NCI-H2107 treated with DMSO at 0.1 percent for 48 hours (cell line): ENCODE measurements around the gene SMG9.
"Not testable (repeated sequence)": the region's sequence is repeated elsewhere in the genome, so short reads cannot be mapped to it uniquely, and the experiment has no call there.

ENCODE experiments used
- DNase-seq: peaks from one replicate; lab custom pipeline; 2025; ENCODE audit not compliant: unreplicated experiment; lab: John Stamatoyannopoulos, UW

SMG9 gene

GRCh38 chr19:43780706-43781525 is 26.2 kb upstream of the SMG9 start, which contains the start of gene KCNN4:
Gene KCNN4 (minus strand): TSS chr19:43780973. CDS start chr19:43780861, 112 bp downstream.
- no peak for DNase-seq

DNA sequence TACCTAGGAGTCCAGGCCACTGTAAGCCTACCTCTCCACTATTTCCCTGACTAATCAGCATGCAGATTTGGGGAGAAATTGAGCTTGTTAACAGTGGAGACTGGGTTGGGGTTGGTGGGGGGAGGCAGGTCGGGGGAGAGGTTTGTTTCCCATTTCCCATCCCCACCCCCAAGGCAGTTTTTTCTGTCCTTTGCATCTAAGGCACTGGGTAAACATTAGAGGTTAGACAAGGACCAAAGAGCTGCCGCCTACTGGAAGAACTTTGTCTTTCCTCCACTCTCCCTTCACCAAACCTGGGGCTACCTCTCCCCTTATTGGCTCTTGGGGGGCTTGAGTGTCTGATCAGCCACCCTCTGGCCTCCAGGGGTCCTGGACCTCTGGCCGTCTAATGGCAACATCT is 25.1 kb upstream of the SMG9 start:
- peak; percentile 64 for DNase-seq

DNA sequence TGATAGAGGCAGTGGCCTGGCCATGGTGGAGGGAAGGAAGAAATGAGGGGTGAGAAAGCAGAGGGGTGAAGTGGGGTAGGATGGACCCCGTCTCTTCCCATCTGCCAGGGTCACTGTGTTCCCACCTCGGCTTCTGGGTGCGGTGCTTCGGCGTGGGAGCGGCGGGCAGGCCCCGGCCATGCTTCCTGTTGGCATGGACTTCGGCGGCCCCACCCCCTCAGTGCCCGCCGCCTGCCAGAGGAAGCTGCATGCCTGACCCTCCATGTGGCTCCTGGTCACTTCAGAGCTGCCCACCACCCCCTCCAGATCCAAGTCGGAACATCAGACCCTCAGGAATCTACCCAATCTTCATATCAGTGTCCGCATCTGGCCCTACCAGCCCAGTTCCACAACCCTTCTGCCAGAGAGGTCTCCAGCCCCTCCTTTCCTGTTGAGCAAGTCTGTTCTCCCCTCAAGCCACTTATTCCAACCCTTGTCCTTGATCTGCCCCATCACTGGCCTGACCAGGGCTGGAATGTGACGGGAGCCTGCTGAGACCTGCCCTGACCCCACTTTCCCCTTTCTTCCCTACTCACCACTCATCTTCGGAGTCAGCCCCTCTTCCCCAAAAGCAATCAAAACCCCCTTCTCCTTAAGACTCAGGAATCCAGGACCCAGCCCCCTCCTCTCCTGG is 24.5 kb upstream of the SMG9 start:
- DNase-seq = no peak

DNA sequence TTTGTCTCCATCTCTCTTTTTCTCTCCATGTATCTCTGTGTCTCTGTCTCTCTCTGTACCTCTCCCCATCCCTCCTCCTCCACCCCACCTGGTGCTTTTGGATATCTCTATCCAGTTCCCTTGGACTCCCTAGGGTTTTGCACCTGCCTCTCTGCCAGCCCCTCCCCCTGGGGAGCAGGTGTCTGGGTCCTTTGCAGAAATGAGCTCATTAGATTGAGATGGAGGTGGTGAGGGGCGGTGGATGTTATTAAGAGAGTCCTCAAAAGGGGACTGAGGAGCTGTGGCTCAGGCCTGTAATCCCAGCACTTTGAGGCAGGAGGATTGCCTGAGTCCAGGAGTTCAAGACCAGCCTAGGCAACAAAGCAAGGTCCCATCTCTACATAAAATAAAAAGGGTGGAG is 23.9 kb upstream of the SMG9 start:
- peak; percentile 95 for DNase-seq

DNA sequence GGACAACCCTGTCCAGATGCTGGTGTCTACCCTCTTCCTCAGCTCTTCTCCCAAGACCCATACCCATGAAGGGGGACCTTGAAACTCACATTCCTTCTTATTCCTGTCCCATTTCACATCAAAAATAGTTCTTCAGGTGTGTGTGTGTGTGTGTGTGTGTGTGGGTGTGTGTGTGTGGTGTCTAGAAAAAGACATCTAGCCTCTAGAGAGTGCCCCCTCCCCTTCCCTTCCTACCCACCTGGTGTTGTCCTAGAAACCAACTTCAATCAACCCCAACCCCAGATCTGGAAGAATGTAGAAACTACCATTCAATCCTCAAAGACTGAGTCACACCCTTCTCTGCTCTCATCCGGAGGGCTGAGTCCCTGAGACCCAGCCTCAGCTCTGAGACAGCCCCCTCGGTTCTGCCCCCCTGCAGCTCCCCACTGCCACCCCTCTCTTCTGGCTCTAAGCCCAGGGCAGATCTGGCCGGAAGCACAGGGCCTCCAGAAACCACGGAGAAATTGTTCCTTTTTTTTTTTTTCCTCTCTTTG is 22.5 kb upstream of the SMG9 start:
- DNase-seq = peak; percentile 64

GRCh38 chr19:43776286-43776685 is 21.5 kb upstream of the SMG9 start:
- no peak for DNase-seq

DNA sequence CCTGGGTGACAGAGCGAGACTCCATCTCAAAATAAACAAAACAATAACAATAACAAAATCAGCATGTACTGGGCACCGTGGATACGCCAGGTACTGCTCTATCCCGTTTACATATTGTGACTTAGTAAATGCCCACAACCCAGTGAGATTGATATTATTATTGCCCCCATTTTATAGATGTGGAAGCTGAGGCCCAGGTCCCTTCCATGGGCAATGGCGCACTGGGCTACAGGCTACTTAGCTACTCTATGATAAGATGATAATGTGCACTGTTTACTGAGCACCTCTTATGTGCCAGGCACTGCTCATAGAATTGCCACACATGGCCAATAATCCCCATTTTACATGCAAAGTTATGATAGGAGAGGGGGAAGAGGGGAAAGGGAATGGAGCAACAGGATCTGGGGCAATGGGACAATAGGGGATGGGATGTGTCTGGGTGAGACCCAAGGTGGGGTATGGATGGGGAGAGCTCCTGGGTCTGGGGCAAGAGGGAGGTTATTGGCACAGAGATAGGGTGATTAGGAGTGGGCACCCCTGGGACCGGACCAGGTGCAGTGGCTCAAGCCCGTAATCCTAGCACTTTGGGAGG is 20.6 kb upstream of the SMG9 start:
- DNase-seq = no peak

- not testable (repeated sequence) for DNase-seq
Observed at GRCh38 chr19:43774940-43775258, 20.1 kb upstream of the SMG9 start.

- no peak for DNase-seq
Observed at GRCh38 chr19:43774103-43774939, 19.6 kb upstream of the SMG9 start.

GRCh38 chr19:43773725-43774102 is 19.0 kb upstream of the SMG9 start:
- DNase-seq = no peak

DNA sequence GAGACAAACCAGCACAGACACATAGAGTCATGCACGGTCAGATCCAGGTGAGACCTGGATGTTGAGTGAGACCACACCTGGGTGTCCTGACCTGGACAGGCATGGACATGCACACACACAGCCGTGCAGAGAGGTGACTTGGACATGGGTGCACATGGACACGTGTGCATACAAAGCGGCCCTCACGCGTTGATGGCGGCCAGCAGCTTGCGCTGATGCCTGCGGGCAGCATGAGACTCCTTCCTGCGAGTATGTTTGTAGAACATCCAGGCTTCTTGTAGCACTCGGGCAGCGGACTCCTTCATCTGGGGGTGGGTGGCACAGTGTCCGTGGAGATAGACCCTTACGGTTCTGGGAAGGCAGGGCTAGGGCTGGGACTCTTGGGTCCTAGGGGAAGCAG is 14.5 kb upstream of the SMG9 start:
- no peak for DNase-seq

DNA sequence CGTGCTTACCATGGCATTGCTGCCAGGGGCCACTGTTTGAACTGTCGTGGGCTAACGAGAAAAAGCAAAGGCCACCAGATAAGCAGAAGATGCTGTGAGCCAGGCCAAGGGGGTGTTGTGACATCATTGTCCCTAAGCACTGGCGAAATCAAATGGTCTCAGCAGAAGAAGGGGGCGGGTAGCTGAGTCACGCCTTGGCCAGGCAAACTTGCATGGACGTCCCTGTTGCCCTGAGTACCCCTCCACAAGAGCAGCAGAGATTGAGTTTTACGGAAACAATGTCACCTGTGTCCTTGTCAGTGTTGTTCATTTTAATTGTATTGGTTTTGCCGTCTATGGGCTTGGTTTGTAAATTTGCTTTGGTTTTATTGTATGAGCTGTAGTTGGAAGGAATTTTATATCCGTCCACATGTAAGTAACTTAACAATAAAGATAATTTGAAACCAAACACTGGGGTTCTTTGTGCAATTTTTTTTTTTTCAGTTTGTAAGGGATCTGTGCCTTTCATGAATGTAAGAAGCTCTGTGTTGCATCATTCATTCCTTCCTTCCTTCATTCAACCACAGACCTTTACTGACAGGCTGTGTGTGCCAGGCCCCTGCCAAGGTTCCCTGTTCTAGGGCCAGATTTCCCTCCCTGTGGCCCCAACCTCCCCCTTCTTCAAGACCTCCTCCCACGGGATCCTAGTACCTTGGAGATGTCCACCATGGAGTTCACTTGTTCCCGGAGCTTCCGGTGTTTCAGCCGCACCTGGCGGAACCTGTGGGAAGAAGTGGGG is 13.7 kb upstream of the SMG9 start:
- no peak for DNase-seq

DNA sequence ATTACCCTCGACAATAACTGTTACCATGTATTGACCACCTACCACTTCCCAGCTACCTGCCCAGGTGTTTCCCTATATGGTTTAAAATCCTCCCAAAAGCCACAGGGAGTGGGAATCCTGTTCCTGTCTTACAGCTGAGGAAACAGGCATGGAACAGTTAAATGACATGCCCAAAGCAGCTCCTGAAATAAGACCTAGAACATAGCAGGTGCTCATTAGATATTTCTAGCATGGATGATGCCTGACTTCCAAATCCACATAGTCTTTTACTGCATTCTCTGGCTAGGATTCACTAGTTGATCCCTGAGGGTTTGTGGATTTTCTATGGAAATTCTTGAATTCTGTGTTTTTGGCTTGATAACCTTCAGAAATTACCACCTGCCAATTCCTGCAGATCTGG is 13.1 kb upstream of the SMG9 start:
- DNase-seq = no peak

DNA sequence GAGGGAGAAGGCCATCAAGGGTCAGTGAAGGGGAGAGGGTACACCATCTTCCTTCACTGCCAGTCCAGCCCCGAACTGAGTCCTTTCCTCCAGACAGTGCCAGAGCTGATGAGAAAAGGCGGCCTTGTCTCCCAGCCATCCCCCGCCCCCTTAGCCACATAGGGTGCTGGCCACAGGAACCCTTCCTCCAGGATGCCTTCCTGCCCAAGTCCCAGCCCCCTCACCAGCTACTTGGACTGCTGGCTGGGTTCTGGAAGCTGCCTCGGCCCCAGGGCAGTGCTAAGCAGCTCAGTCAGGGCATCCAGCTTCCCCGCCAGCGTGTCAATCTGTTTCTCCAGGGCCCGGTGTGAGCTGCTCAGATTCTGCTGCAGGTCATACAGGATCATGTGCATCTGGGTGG is 12.6 kb upstream of the SMG9 start:
- no peak for DNase-seq

GRCh38 chr19:43766755-43767043 is 11.9 kb upstream of the SMG9 start:
- no peak for DNase-seq

GRCh38 chr19:43765109-43765876 is 10.5 kb upstream of the SMG9 start:
- no peak for DNase-seq

DNA sequence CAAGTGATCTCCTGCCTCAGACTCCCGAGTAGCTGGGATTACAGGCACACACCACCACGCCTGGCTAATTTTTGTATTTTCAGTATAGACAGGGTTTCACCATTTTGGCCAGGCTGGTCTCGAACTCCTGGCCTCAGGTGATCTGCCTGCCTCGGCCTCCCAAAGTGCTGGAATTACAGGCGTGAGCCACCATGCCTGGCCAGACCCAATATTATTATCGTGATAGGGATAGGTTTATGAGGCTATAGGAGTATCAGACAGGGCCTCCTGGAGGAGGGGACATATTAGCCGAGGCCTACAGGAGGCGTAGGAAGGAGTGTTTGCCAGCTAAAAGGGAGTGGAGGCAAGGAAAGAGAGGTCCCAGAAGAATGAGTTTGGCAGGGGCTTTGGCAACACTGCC is 9.9 kb upstream of the SMG9 start:
- DNase-seq = not testable (repeated sequence)

DNA sequence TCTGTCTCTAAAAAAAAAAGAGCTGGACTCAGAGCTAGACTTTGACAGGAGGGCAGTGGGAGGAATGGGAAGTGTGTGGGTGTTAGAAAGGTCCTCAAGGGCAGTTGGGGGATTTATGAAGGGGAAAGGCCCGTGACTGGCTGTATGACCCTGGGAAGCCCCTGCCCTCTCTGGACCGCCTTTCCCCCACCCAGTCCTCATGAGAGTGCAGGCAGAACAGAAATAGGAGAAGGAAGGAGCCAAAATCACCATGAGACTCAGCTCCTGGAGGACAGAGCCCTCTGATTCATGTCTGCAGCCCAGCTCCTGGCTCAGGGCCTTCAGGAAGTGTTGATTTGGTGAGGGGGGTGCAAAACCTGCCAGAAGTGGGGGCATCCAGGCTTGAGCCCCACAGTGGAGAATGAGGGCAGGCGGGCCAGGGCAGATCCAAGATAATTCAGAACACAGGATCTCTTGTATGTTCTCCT is 8.7 kb upstream of the SMG9 start:
- no peak for DNase-seq

DNA sequence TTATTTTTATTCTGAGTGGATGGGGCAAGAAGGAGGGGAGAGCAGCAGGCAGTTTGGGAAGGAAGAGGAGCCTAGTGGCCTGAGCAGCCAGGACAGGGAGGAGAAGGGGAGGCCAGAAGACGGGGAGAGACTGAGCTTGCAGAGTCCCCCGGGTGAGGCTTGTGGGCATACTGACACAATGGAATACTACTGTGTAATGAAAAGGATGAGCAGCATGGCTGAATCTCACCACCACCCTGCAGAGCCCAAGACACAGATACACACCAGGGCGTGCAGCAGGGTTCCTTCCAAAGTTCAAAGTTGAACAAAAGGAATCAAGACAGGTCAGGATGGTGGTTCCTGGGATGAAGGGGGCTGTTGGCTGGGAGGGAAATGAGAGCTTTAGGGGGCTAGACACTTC is 8.1 kb upstream of the SMG9 start:
- no peak for DNase-seq

DNA sequence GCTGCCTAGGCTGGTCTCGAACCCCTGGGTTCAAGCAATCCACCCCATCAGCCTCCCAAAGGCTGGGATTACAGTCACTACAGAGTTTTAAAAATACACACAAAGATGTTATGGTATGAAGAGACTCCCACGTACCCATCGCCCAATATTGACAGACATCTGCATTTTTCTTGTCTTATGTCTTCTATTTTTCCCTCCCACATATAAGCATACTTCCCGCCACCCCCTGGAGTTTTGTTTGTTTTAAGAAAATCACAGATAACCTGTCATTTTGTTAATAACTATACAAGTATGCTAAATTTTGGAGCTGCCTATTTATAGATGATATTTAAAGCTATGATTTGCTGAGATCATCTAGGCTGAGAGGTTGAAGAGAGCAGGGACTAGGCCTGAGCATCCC is 6.2 kb upstream of the SMG9 start:
- DNase-seq = no peak
